ENCODE results near the gene DACT1.

- TF ChIP-seq CTCF (IDR thresholded peaks at IDR 0.05) (no peak), POLR2A (IDR thresholded peaks at IDR 0.05) (no peak), POLR2AphosphoS5 (IDR thresholded peaks at IDR 0.05) (no peak)
These were observed 8.5 kb upstream of the DACT1 start for GRCh38 chr14:58629281-58629680.
